Fibroblast of lung (primary cell): ENCODE data around the gene MAP2K5. TPM values are rescaled to one million over a fixed set of nuclear protein-coding genes. Genes with fewer than 3 reads are reported as not detected.
A peak's percentile ranks its signal among the peaks of the same experiment; 100 is the strongest.

Source experiments
- DNase-seq, 2 donors: peaks; one replicate each; pipeline versions ENCODE4 v3.0.0 to v3.0.0-alpha.2; 2010; ENCODE audit warnings: low read depth in 2 of 2
- H2AFZ ChIP-seq: 2 replicates; pipeline ENCODE4 v1.5.1; 2012; ENCODE audit warnings: low read length, control low read depth, inconsistent platforms
- H3K27ac ChIP-seq: 2 replicates; pipeline ENCODE4 v1.5.1; 2011; ENCODE audit warnings: low read length, control low read depth; ENCODE audit not compliant: insufficient read depth
- H3K27me3 ChIP-seq: 2 replicates; pipeline ENCODE4 v1.5.1; 2011; ENCODE audit warnings: mild to moderate bottlenecking, low read length; ENCODE audit not compliant: control insufficient read depth, insufficient read depth
- H3K36me3 ChIP-seq: 2 replicates; pipeline ENCODE4 v1.5.1; 2011; ENCODE audit warnings: low read length; ENCODE audit not compliant: control insufficient read depth, insufficient read depth
- H3K4me1 ChIP-seq: 2 replicates; pipeline ENCODE4 v1.5.1; 2011; ENCODE audit warnings: low read length; ENCODE audit not compliant: control insufficient read depth, insufficient read depth; ENCODE audit errors: extremely low read depth
- H3K4me2 ChIP-seq: 2 replicates; pipeline ENCODE4 v1.5.1; 2011; ENCODE audit warnings: low read length, control low read depth; ENCODE audit not compliant: insufficient read depth; ENCODE audit errors: extremely low read depth
- H3K4me3 ChIP-seq, 4 experiments: fragments of 200-600 bp in 1 of 4; sonication (generic) in 1 of 4; replicated peaks in 1 of 4; 2 replicates each; pipeline ENCODE4 v1.5.1; 2011 to 2016; ENCODE audit warnings: low read length in 4 of 4, low read depth in 3 of 4, mild to moderate bottlenecking in 3 of 4, control low read depth in 2 of 4, inconsistent platforms in 1 of 4, mixed read lengths in 1 of 4; ENCODE audit not compliant: insufficient read depth in 1 of 4; ENCODE audit errors: control extremely low read depth in 1 of 4
- H3K79me2 ChIP-seq: 2 replicates; pipeline ENCODE4 v1.5.1; 2012; ENCODE audit warnings: mild to moderate bottlenecking, low read length, inconsistent platforms; ENCODE audit not compliant: control insufficient read depth, insufficient read depth
- H3K9ac ChIP-seq: 2 replicates; pipeline ENCODE4 v1.5.1; 2011; ENCODE audit warnings: mild to moderate bottlenecking, low read length, control low read depth; ENCODE audit not compliant: insufficient read depth
- H3K9me3 ChIP-seq: 2 replicates; pipeline ENCODE4 v1.5.1; 2012; ENCODE audit warnings: low read depth, low read length; ENCODE audit not compliant: control insufficient read depth, insufficient read depth
- H4K20me1 ChIP-seq: 2 replicates; pipeline ENCODE4 v1.5.1; 2011; ENCODE audit warnings: low read length; ENCODE audit not compliant: control insufficient read depth, insufficient read depth; ENCODE audit errors: extremely low read depth
- CTCF ChIP-seq, 2 donors: IDR thresholded peaks in 1 of 2; conservative IDR thresholded peaks in 1 of 2; 1 replicate in 1 of 2; 2 replicates in 1 of 2; pipeline ENCODE4 v1.5.1; 2011 to 2012; ENCODE audit warnings: low read length in 2 of 2, control low read depth in 1 of 2, inconsistent platforms in 1 of 2, low read depth in 1 of 2, mild to moderate bottlenecking in 1 of 2
- EZH2 ChIP-seq: IDR thresholded peaks from 2 replicates; pipeline ENCODE4 v1.5.1; 2012; ENCODE audit warnings: low read length, control low read depth, mild to moderate bottlenecking; ENCODE audit errors: missing control alignments
- polyA plus RNA-seq, 2 donors: library from polyadenylated mRNA; depleted of rRNA in 1 of 2; stranded (reverse) in 1 of 2; unstranded in 1 of 2; fragments of >200 nt; gene quantifications; 2 replicates each; pipeline ENCODE4 v1.2.1, GENCODE V29; 2011 to 2012; ENCODE audit warnings: missing spikeins in 1 of 2
- total RNA-seq: library from RNA; depleted of rRNA; stranded (reverse); fragments of >200 nt; gene quantifications from 2 replicates; pipeline ENCODE4 v1.2.1, GENCODE V29; 2014

MAP2K5 gene
- total and polyA plus RNA-seq, 2 donors (not counting 1 experiment from before 2014, with no cell fraction given), result 5.7 to 10.2 TPM

- H3K4me3 ChIP-seq, result no peak overlapping the region
- H3K9me3 ChIP-seq, result no peaks in the 10 kb centered on the region
- H3K79me2 ChIP-seq, result no peaks in the 10 kb centered on the region
- no peaks in the 10 kb centered on the region for H3K27me3 ChIP-seq
- H2AFZ ChIP-seq, result no peak overlapping the region
- no peak overlapping the region for H3K27ac ChIP-seq
- no peak overlapping the region for H3K9ac ChIP-seq
- H3K36me3 ChIP-seq, result no peaks in the 10 kb centered on the region
- no peak for DNase-seq
- no peak for TF ChIP-seq EZH2
- TF ChIP-seq CTCF (conservative IDR thresholded peaks at IDR 0.05 in 1 of 2, IDR thresholded peaks at IDR 0.05 in 1 of 2; ENCODE audit: low read depth in 1 of 2, low read length in 2 of 2), result no peak
- H3K4me2 ChIP-seq, result no peak overlapping the region
- peaks cover 17% of the 10 kb centered on the region for H3K4me1 ChIP-seq
- H4K20me1 ChIP-seq, result no peaks in the 10 kb centered on the region
Observed at GRCh38 chr15:67509918-67510317, 32.6 kb upstream of the MAP2K5 start.

- Histone ChIP-seq H3K4me3 (no peak overlapping the region), H3K27me3 (no peaks in the 10 kb centered on the region), H3K4me2 (peak overlapping the region; percentile 40), H3K79me2 (no peaks in the 10 kb centered on the region), H3K9ac (no peak overlapping the region), H2AFZ (no peak overlapping the region), H3K9me3 (no peaks in the 10 kb centered on the region), H4K20me1 (no peaks in the 10 kb centered on the region), H3K4me1 (peaks cover 17% of the 10 kb centered on the region), H3K36me3 (no peaks in the 10 kb centered on the region), H3K27ac (peak overlapping the region; percentile 56)
- TF ChIP-seq EZH2, result no peak
- TF ChIP-seq CTCF (conservative IDR thresholded peaks at IDR 0.05 in 1 of 2, IDR thresholded peaks at IDR 0.05 in 1 of 2; ENCODE audit: low read depth in 1 of 2, low read length in 2 of 2), result no peak
- DNase-seq, result peak; percentile 68 to 78
Observed at GRCh38 chr15:67510597-67511190, 31.8 kb upstream of the MAP2K5 start.

- Histone ChIP-seq H2AFZ (no peak overlapping the region), H3K27me3 (no peaks in the 10 kb centered on the region), H3K79me2 (no peaks in the 10 kb centered on the region), H3K9me3 (no peaks in the 10 kb centered on the region), H3K4me3 (no peak overlapping the region), H4K20me1 (no peaks in the 10 kb centered on the region), H3K4me2 (no peak overlapping the region), H3K36me3 (no peaks in the 10 kb centered on the region), H3K27ac (no peak overlapping the region), H3K9ac (no peak overlapping the region), H3K4me1 (peaks cover 17% of the 10 kb centered on the region)
- no peak for TF ChIP-seq EZH2
- no peak for TF ChIP-seq CTCF (conservative IDR thresholded peaks at IDR 0.05 in 1 of 2, IDR thresholded peaks at IDR 0.05 in 1 of 2; ENCODE audit: low read depth in 1 of 2, low read length in 2 of 2)
- peak in 1 of 2 donors; percentile 25 for DNase-seq
Observed at GRCh38 chr15:67511606-67512005, 30.9 kb upstream of the MAP2K5 start.
